Amygdala (tissue), 56 donors: ENCODE results near the gene PIWIL1.

ENCODE experiments used
- DNase-seq, 56 donors: peaks; one replicate each; lab custom pipeline; 2025; lab: John Stamatoyannopoulos, UW

Gene PIWIL1

GRCh38 chr12:130335517-130336392, 1.9 kb upstream of the PIWIL1 start:
- DNase-seq, result peak in 14 of 56 donors; percentile 5 to 77 (median 15)

GRCh38 chr12:130336723-130337487, 782 bp upstream of the PIWIL1 start:
- DNase-seq, result no peak

GRCh38 chr12:130338794-130339601, 1.3 kb downstream of the PIWIL1 start:
- DNase-seq, result no peak

GRCh38 chr12:130339951-130340350, 2.3 kb downstream of the PIWIL1 start:
- DNase-seq, result no peak

GRCh38 chr12:130342442-130342841, 4.8 kb downstream of the PIWIL1 start:
- no peak for DNase-seq

- DNase-seq, result no peak
Observed at GRCh38 chr12:130342842-130343241, 5.2 kb downstream of the PIWIL1 start.

- DNase-seq, result no peak
Observed at GRCh38 chr12:130344529-130344928, 6.8 kb downstream of the PIWIL1 start.

- no peak for DNase-seq
Observed at GRCh38 chr12:130345292-130345691, 7.6 kb downstream of the PIWIL1 start.

GRCh38 chr12:130347588-130347987, 9.9 kb downstream of the PIWIL1 start:
- DNase-seq, result no peak

GRCh38 chr12:130350715-130351114, 13.0 kb downstream of the PIWIL1 start:
- DNase-seq, result no peak

- no peak for DNase-seq
Observed at GRCh38 chr12:130351326-130351725, 13.6 kb downstream of the PIWIL1 start.

GRCh38 chr12:130353081-130353480, 15.4 kb downstream of the PIWIL1 start:
- no peak for DNase-seq

GRCh38 chr12:130354407-130354806, 16.7 kb downstream of the PIWIL1 start:
- DNase-seq, result no peak

- DNase-seq, result no peak
Observed at GRCh38 chr12:130356222-130356621, 18.5 kb downstream of the PIWIL1 start.

GRCh38 chr12:130357241-130357640, 19.6 kb downstream of the PIWIL1 start:
- no peak for DNase-seq

GRCh38 chr12:130357729-130358330, 20.1 kb downstream of the PIWIL1 start:
- DNase-seq, result no peak

GRCh38 chr12:130362060-130362459, 24.4 kb downstream of the PIWIL1 start:
- no peak for DNase-seq

GRCh38 chr12:130364578-130364977, 26.9 kb downstream of the PIWIL1 start:
- no peak for DNase-seq

GRCh38 chr12:130366159-130366558, 28.5 kb downstream of the PIWIL1 start:
- no peak for DNase-seq

- DNase-seq, result no peak
Observed at GRCh38 chr12:130367003-130367402, 29.3 kb downstream of the PIWIL1 start.
